K562 (cell line): ENCODE data around the gene FAM53B. TPM values are rescaled to one million over a fixed set of nuclear protein-coding genes. Genes with fewer than 3 reads are reported as not detected.

Experiments used
- ATAC-seq: fragments of 200-7000 bp; cut with Tn5 transposase; 3 replicates; pipeline ENCODE4 v1.9.1; 2020; ENCODE audit warnings: moderate library complexity
- BruUV-seq: library from RNA; stranded (reverse); fragments of 400-500 nt; replicated peaks from 2 replicates; lab custom pipeline; 2021; lab: Mats Ljungman, UMichigan
- CTCF ChIA-PET: fragments of 300-600 bp; formaldehyde crosslinking; extraction: SDS; loops from one replicate; lab custom pipeline; 2021; ENCODE audit warnings: low intra/inter-chr PET ratio; lab: Yijun Ruan, JAX
- POLR2A ChIA-PET: fragments of 300-600, 350-650 bp; sonication (Branson Sonifier 250); formaldehyde crosslinking; extraction: SDS; loops from one replicate; lab custom pipeline; 2021; ENCODE audit warnings: antibody characterized with exemption, inconsistent platforms; lab: Yijun Ruan, JAX
- DNase-seq, 4 experiments: peaks; one replicate each; pipeline versions ENCODE4 v3.0.0 to v3.0.0-alpha.2; 2011 to 2018; ENCODE audit warnings: low spot score in 3 of 4, mixed read lengths in 3 of 4; ENCODE audit errors: extremely low read depth in 1 of 4
- FAIRE-seq: peaks from 2 replicates; lab custom pipeline; 2011; peaks lifted over from hg19 to GRCh38; lab: Jason Lieb, UNC
- H2AFZ ChIP-seq: 2 replicates; pipeline ENCODE4 v1.6.0; 2011; ENCODE audit warnings: low read depth, low read length, control low read depth, inconsistent platforms
- H3K27ac ChIP-seq: fragments of 200-600 bp; 3 replicates; pipeline ENCODE4 v1.8.0; 2011; ENCODE audit warnings: low read depth, mild to moderate bottlenecking, control low read depth, inconsistent platforms, low read length, moderate library complexity, mixed read lengths; ENCODE audit errors: extremely low read depth
- H3K27me3 ChIP-seq, 2 experiments: fragments of 300-600 bp in 1 of 2; 2 replicates in 1 of 2; 3 replicates in 1 of 2; pipeline versions ENCODE4 v1.6.0 to v1.8.0; 2011; ENCODE audit warnings: inconsistent platforms in 2 of 2, low read length in 2 of 2, mild to moderate bottlenecking in 1 of 2, mixed read lengths in 1 of 2, moderate library complexity in 1 of 2; ENCODE audit not compliant: control insufficient read depth in 2 of 2, insufficient read depth in 2 of 2
- H3K36me3 ChIP-seq: fragments of 300-600 bp; 3 replicates; pipeline ENCODE4 v1.8.0; 2011; ENCODE audit warnings: mild to moderate bottlenecking, low read length, inconsistent platforms; ENCODE audit not compliant: control insufficient read depth, insufficient read depth
- H3K4me1 ChIP-seq, 2 experiments: fragments of 200-600 bp in 1 of 2; replicated peaks in 1 of 2; 2 replicates in 1 of 2; 3 replicates in 1 of 2; pipeline versions ENCODE4 v1.5.1 to v1.8.0; 2011; ENCODE audit warnings: inconsistent platforms in 2 of 2, low read length in 2 of 2, mild to moderate bottlenecking in 1 of 2, mixed read lengths in 1 of 2, moderate library complexity in 1 of 2; ENCODE audit not compliant: control insufficient read depth in 2 of 2, insufficient read depth in 2 of 2
- H3K4me2 ChIP-seq: 2 replicates; pipeline ENCODE4 v1.6.1; 2011; ENCODE audit warnings: low read length, control low read depth, inconsistent platforms, mixed read lengths; ENCODE audit not compliant: insufficient read depth
- H3K4me3 ChIP-seq: fragments of 200-600 bp; sonication (generic), shearing (Covaris generic); 2 replicates; pipeline ENCODE4 v1.5.1; 2016; ENCODE audit warnings: control low read depth, inconsistent platforms
- H3K79me2 ChIP-seq: fragments of 200-600 bp; 3 replicates; pipeline ENCODE4 v1.8.0; 2011; ENCODE audit warnings: low read length, inconsistent platforms; ENCODE audit not compliant: control insufficient read depth, insufficient read depth
- H3K9ac ChIP-seq, 2 experiments: 2 replicates each; pipeline versions ENCODE4 v1.6.0 to v1.6.1; 2011; ENCODE audit warnings: low read depth in 2 of 2, low read length in 2 of 2, control low read depth in 1 of 2, inconsistent platforms in 1 of 2, mild to moderate bottlenecking in 1 of 2, mixed read lengths in 1 of 2; ENCODE audit not compliant: insufficient read depth in 1 of 2
- H3K9me1 ChIP-seq: one replicate; pipeline ENCODE4 v1.6.0; 2011; ENCODE audit warnings: inconsistent platforms, mild to moderate bottlenecking, low read length, moderate library complexity; ENCODE audit not compliant: control insufficient read depth, insufficient read depth
- H3K9me3 ChIP-seq: replicated peaks from 2 replicates; pipeline ENCODE4 v1.5.1; 2011; ENCODE audit warnings: low read depth, low read length, inconsistent platforms; ENCODE audit not compliant: control insufficient read depth, insufficient read depth
- H4K20me1 ChIP-seq: replicated peaks from 2 replicates; pipeline ENCODE4 v1.6.1; 2011; ENCODE audit warnings: low read length, inconsistent platforms, mixed read lengths; ENCODE audit not compliant: control insufficient read depth, insufficient read depth
- CBFB ChIP-seq: sonication (generic); formaldehyde crosslinking; IDR thresholded peaks from 2 replicates; pipeline ENCODE4 v1.4.0; 2020; ENCODE audit warnings: mild to moderate bottlenecking, missing genetic modification reagents
- E2F8 ChIP-seq: fragments of 450-650 bp; IDR thresholded peaks from 2 replicates; pipeline ENCODE4 v1.7.1; 2018; ENCODE audit warnings: mild to moderate bottlenecking, low read depth; ENCODE audit not compliant: partially characterized antibody
- PHF20 ChIP-seq: fragments of 450-650 bp; IDR thresholded peaks from 2 replicates; pipeline ENCODE4 v1.6.1; 2018; ENCODE audit not compliant: partially characterized antibody
- RBM34 ChIP-seq: fragments of 200-400 bp; formaldehyde crosslinking; IDR thresholded peaks from 2 replicates; pipeline ENCODE4 v1.6.1; 2018; ENCODE audit warnings: low read length, borderline replicate concordance; ENCODE audit not compliant: insufficient read depth
- ZC3H11A ChIP-seq: IDR thresholded peaks from 2 replicates; pipeline ENCODE4 v1.6.1; 2012; ENCODE audit warnings: low read depth, low read length, improper control_type of control experiment
- ZNF347 ChIP-seq: fragments of 450-650 bp; formaldehyde crosslinking; IDR thresholded peaks from 2 replicates; pipeline ENCODE4 v1.4.0; 2020; ENCODE audit warnings: low read depth, mild to moderate bottlenecking, moderate library complexity
- WGBS: fragments of 100-300 bp; shearing (Covaris generic); methylation state at CpG from one replicate; pipeline ENCODE4 v1.1.6; 2016; ENCODE audit warnings: low coverage, mixed read lengths; ENCODE audit not compliant: insufficient coverage; ENCODE audit errors: missing lambda C conversion rate; 5-methylcytosine and 5-hydroxymethylcytosine counted together
- in situ Hi-C: fragments of 300-500 bp; cut with MboI; formaldehyde crosslinking; loops from 4 replicates; pipeline ENCODE4 v1.15.0; 2018; ENCODE audit warnings: inconsistent platforms, mixed read lengths
- intact Hi-C: fragments of 100-400 bp; cut with micrococcal nuclease; formaldehyde crosslinking; loops from 2 replicates; pipeline ENCODE4 v1.14.2; 2022
- polyA plus RNA-seq, 8 experiments: library from polyadenylated mRNA; depleted of rRNA in 4 of 8; stranded (reverse) in 5 of 8; unstranded in 3 of 8; fragments of >200 nt; fragmentation: Nextera tagmentation in 2 of 8; fragmentation: Illumina TruSeq in 1 of 8; extraction: Ambion mirVana in 2 of 8; extraction: Trizol in 1 of 8; gene quantifications; 2 replicates each; pipeline versions ENCODE4 v1.2.1 to v1.2.3, GENCODE V29; 2011 to 2014; ENCODE audit warnings: inconsistent platforms in 1 of 8, missing spikeins in 1 of 8
- total RNA-seq, 7 experiments: library from RNA; depleted of rRNA in 6 of 7; stranded (reverse); fragments of >200 nt in 6 of 7; fragmentation: Illumina TruSeq in 2 of 7; extraction: Trizol in 2 of 7; gene quantifications; 2 replicates each; pipeline versions ENCODE4 v1.2.1 to v1.2.3, GENCODE V29; 2011 to 2021; ENCODE audit warnings: low replicate concordance in 1 of 7

Gene FAM53B
- total and polyA plus RNA-seq, 9 of the 15 experiments (the other 6 are each of a cell fraction or from before 2014, with no cell fraction given), result 0.03 to 16.5 (median 5.0) TPM

GRCh38 chr10:124754227-124754626 lies 10.0 kb upstream of the FAM53B start:
- no TSS peak for BruUV-seq
- CTCF ChIA-PET, result no interaction called here
- no peaks in the 10 kb centered on the region; the same call in 2 of the 3 replicates for H3K79me2 ChIP-seq
- DNase-seq, result no peak
- POLR2A ChIA-PET, result no interaction called here
- TF ChIP-seq RBM34 (no peak), ZC3H11A (no peak), PHF20 (no peak), ZNF347 (CRISPR knock-in tag) (no peak), E2F8 (no peak), CBFB (CRISPR knock-in tag) (no peak)
- in situ Hi-C loops (no loop called here), intact Hi-C loops (no loop called here)
- H3K4me2 ChIP-seq, result no peak overlapping the region
- H3K4me1 ChIP-seq, result no peaks in the 10 kb centered on the region
- H3K9me1 ChIP-seq, result no peaks in the 10 kb centered on the region
- ATAC-seq, result no peak
- H3K27ac ChIP-seq, result no peak overlapping the region
- H3K36me3 ChIP-seq, result peaks cover 49% of the 10 kb centered on the region
- no peak for FAIRE-seq
- H3K4me3 ChIP-seq, result no peak overlapping the region
- H3K27me3 ChIP-seq, result no peaks in the 10 kb centered on the region
- H3K9me3 ChIP-seq, result no peaks in the 10 kb centered on the region
- whole genome bisulfite sequencing, result 94% methylated on average over 5 of the region's 5 CpGs
- H4K20me1 ChIP-seq, result no peaks in the 10 kb centered on the region
- H3K9ac ChIP-seq, result no peak overlapping the region
- H2AFZ ChIP-seq, result no peak overlapping the region
